GM19193 (cell line): ENCODE results near the gene SLC24A5.
A peak's percentile ranks its signal among the peaks of the same experiment; 100 is the strongest.

Experiments used
- POLR2A ChIP-seq: IDR thresholded peaks from 4 replicates; pipeline ENCODE4 v1.6.1; 2011; ENCODE audit not compliant: insufficient read depth, insufficient read length; ENCODE audit errors: extremely low read depth

Gene SLC24A5

DNA sequence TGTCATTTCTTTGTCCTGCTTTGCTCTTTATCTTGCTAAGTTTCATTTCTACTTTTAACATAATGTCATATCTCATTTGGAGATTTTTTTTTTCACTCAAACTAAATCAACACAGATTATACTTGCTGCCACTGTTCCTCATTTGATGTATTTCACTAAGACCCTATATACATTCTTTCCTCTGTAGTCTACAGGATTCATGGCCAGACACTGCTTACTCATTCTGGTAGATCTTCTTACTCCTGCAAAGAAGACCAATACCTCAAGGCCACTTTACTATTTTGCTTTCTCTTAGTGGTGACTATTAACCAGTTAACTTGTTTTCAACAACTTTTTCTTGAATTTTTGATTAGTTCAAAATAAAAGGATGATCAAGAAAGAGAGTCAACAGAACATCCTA, 26.6 kb downstream of the SLC24A5 start:
- TF ChIP-seq POLR2A: no peak

DNA sequence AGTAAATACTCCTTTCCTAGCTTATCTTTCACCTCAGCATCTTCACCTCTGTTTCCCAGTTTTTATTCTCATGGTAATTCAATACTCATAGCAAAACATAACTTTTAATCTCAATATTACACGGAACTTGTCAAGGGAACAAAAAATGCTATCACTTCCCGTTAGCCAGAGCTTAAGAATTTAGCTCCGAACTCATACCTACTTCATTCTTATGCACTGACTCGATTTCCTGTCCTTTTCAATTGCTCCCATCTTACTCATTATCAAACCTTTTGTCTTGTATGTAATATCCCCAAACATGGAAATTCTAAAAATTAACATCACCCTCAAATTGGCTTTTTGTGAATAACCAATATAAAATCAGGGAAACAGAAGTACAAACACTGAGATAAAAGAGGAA, 29.1 kb downstream of the SLC24A5 start:
- no peak for TF ChIP-seq POLR2A

DNA sequence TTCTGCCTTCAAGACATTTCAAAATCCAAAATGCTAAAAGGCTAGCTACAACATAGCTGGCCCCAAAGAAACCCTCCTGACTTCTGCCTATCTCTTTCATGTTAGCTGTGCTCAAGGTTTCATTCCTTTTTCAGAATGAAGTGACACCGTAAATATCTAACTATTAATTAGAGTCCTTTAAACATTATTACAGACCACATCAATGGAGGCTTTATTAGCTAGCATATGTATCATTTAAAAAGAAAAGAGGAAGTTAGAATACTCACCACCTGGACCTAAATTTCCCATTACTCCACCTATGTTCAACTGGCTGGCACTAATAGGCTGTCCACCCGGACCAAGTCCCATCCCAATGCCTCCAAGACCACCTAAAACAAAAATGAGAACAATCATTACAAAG, 32.7 kb downstream of the SLC24A5 start:
- no peak for TF ChIP-seq POLR2A

DNA sequence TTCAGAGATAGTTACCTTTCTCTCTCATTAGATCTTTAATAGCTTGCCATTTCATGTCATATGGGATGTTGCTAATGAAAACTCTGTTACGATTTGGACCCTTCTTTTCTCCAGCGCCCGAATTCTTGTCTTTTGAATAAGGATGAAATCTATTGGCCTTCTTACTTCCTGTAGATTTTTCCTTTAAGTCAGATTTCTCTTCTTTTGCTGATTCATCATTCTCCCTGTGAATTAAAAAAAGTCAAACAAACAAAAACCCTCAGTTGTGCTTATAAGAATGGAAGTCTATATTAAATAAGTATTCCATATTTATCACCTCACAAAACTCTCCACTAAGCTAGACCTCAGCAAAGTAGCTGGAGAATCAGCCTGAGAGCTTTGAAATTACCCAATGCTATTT, 47.8 kb downstream of the SLC24A5 start:
- no peak for TF ChIP-seq POLR2A

DNA sequence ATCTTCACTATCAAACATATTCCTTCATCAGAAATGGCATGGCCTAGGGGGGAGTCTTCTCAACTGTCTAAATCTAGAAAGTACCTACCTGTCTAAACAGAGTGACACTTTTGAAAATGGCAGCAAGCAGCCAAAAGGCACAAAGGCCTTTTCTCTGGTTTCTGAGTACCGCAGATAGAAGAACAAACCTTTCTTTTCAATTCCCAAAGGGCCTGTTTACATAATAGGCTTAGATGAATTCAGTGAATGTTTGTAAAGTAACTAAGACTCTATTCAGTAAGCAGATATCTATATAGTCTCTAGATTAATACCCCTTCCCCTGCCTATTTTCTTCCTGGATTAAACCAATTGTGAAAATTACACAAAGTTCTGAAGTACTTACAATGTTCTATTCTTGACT, 50.2 kb downstream of the SLC24A5 start:
- TF ChIP-seq POLR2A: no peak

DNA sequence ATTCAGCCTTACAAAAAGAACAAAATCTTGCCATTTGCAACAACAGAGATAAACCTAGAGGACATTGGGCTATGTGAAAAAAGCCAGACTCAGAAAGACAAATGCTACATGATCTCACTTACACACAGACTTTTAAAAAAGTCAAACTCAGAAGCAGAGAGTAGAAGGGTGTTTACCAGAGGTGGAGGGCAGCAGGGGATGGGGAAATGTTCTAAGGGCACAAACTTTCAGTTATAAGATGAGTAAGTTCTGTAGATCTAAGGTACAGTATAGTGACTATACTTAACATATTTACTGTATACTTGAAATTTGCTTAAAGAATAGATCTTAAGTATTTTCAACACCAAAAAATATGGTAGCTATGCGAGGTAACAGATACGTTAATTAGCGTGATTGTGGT, 54.3 kb downstream of the SLC24A5 start:
- TF ChIP-seq POLR2A: no peak

DNA sequence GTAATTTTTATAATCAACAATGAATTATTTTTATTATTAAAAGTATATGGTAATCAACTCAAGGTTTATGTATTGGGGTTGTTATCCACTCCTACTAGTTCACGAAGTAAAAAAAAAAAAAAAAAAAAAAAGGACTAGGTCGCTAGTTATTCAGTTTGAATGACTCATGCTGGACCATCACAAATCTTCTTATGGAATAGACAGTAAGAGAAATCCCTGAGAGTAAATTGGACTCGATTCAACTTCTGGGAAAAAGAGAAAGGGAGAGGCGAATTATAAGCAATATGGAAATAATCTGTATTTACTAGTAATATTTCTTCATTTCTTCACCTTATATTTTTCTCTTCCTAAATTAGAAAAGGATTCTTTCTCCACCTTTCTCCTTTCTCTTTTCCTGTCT, 55.3 kb downstream of the SLC24A5 start:
- TF ChIP-seq POLR2A: no peak

DNA sequence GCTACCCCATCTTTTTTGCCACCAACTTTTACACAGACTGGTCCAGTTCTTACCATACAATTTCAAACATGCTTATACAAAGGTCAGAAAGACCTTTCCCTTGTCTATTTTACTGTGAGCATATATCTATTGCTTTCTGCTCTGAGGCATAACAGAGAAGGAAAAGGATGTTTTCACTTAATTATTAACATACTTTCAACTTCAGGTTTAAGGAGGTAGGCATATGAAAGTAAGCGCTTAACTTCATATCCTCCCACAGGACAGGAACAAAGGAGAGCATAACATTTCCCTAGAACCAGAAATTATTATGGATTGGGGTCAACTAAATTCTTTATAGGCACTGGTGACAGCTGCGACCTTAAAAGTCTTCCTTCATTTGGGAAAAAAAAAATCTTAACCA, 56.2 kb downstream of the SLC24A5 start:
- no peak for TF ChIP-seq POLR2A

DNA sequence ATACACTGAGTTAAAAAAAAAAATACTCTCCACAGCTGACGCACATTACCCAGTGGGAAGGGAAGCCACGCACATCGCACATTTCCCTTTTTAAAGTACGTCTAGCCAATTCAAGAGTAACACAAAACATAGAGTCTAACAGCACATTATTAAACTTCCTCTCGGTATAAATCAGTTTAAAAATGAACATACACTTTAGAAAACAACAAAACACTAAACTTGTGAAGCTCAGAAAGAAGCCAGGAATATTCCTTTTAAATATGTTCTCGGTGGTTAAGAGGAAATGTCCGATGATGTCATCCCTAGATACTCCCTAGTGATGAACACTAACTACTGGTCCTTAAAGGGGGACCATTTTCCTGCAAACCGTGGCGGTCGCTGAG, 56.6 kb downstream of the SLC24A5 start:
- no peak for TF ChIP-seq POLR2A

DNA sequence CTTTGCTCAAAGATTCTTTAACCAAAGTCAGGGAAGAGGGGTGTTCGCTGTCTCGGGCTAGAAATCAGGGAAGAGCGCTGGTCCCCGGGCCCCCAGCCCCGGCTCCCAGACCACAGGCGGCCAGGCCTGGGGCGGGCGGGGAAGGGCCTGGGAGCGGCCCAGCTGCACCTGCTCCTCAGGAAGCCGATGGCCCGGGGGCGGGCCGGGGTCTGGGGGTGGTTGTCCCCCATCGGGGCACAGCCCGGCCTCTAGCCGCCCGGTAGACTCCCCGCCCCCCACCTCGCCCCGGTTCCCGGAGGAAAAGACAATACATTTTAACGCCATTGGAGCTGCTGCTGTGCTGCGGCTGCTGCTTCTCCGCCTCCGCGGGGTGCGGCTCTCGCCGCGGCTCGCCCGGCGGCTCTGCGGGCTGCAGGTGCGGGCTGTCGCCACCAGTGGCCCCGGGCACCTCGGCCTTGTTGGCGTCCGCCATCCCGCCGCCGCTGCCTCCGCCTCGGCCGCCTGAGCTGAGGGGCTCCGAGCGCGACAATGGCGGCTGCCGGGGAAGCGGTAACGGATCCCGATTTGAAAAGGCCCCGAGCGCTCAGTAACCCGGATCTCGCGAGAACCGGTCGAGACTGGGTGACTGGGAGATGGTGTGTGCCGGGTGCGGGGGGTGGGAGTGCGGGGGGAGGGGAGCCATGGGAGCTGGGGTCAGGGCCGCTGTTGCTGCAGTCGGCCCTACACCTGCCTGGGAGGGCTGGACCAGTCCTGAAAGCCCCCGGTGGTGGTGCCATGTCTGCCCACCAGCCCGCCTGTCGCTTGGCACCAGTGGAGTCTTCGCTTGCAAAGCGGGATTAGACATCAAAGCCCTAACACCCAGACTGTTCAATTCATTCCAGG, 57.2 kb downstream of the SLC24A5 start, which contains the start of gene MYEF2:
TSS of gene MYEF2 (minus strand) at position 530 of the 882 bp plus-strand sequence. CDS start at position 472, 58 bp downstream.
- peak; percentile 68 for TF ChIP-seq POLR2A

DNA sequence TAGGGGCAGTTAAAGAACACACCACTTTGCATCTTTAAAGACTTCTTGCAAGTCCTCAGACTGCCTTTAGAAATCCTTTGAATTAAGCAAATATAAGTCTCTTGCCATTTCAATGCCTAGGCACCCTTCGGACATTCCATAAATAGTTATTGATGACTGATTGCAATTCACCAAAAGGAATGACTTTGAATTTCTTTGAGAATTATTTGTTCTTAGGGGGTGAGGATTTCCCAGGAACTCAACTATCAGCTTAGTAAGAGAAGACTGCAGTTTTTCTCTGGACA, 57.8 kb downstream of the SLC24A5 start:
- no peak for TF ChIP-seq POLR2A

DNA sequence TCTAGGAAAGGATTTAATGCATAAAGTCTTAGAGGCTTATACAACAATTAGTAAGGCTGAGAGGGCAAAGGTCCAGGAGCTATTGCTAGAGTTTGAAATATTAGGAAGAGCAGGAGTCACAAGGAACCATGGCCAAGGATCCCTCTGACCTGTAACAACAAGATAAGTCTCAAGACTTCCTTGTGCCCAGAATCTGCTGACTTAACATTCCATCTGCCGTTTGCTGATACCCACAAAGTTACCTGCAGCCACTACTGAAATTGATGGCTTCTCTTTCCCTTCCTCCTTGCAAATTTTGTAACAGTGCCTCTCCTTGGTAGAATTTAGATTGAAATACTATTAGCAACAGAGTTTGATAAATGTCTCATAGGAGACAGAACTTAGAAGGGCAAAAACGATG, 62.0 kb downstream of the SLC24A5 start:
- TF ChIP-seq POLR2A: no peak

DNA sequence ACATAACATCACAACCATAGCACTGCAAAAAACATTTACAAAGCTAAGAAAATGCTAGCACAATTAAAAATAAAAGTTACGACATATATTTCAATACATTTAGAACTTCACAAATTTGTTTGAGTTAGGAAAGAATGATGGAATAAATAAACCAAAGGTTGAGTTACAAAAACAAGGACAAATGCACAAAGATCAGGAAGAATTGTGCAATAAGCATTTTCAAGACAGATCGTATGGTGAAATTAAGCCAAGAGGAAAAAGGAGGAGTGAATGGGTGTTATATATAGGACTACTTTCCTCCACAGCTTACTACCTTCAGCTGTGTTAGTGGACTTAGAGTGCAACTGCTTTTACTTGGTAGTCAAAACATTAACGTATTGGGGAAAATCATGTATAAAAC, 64.7 kb downstream of the SLC24A5 start:
- TF ChIP-seq POLR2A: no peak

DNA sequence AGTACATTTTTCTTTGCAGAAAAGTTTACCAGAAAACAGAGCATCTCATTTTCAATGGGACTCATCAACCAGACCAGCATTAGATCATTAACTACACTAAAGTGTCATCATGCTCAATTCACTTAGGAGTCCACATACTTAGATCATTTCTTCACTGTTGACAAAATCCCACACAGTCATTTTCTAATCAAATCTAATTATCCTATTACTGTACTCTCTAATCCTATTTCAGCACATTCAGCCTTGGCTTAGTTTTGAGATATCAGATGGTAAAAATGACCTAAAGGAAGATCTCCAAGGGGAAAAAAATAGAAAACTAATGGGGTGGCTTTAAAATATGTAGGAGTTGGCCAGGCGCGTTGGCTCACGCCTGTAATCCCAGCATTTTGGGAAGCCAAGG, 65.5 kb downstream of the SLC24A5 start:
- TF ChIP-seq POLR2A: no peak

DNA sequence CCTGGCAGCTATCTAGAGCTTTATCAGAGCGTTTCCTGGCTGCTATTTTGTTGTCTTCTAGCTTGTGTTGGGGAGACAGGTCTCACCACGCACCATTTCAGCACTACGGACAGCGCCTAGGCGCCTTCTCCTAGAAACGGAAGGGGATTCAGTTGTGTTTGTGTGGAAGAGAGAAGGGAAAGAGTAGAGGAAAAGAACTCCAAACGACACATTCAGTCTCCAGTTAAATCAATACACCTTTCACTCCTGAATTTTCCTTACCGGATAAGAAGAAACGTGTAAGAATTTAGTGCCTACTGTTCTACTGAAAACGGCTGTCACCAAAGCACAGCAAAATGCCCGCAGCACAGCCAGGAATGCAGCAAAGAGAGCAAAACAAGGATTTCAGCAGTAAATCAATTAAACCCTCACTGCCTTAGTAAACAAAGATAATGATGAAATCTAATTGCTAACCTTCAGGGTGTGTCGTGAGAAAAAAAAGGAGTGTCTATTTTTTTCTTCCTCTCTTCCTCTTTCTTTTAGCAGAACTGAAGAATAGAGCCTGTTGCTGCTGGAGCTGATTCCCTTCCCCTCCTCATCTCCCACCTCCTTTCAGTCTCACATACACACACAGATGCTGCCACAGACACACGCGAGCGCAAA, 70.3 kb downstream of the SLC24A5 start:
- TF ChIP-seq POLR2A: no peak

DNA sequence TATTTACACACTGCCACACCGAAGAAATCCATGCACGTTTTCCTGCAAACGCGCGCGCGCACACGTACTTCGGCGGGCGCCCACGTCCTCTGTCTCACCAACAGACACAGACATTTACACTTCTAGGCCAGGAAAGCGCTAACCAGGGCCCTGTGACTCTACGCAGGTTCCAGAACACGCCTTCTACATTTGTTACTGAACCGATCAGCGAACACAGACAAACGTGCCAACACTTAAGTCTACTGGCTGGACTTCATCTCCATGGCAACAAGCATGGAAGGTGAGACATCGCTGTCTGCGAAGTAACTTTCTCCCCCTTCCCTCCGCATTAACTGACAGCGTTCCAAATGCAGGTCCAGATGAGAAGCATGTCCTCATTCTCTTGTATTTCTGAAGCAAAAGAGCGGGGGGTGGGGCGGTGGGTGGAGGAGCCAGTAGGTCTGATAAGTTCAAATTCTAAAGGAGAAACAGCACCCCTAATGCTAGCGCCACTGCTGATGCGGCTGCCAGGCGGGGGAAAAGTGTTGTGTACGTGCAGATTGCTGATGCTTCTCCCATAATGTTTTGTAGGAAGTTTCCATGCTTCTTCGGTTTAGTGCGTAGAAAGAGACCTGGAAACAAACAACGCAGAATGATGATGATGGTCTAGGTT, 70.9 kb downstream of the SLC24A5 start, which contains the start of gene CTXN2:
TSS of gene CTXN2 (plus strand) at position 92 of the 652 bp plus-strand sequence. CDS start 9,636 bp downstream, outside the sequence.
- TF ChIP-seq POLR2A: no peak
